WTC11 (cell line): Measurements from ENCODE around the gene DUOX1. TPM values are rescaled to one million over a fixed set of nuclear protein-coding genes. Genes with fewer than 3 reads are reported as not detected.

ENCODE experiments used
- ATAC-seq: fragments of 200-7000 bp; cut with Tn5 transposase; 2 replicates; pipeline ENCODE4 v1.10.0; 2021; ENCODE audit warnings: mild to moderate bottlenecking, moderate library complexity
- CTCF ChIA-PET: fragments of 300-600 bp; sonication (Branson Sonifier 250); formaldehyde crosslinking; loops from one replicate; lab custom pipeline; 2021; ENCODE audit warnings: antibody characterized with exemption; lab: Charles Lee
- POLR2A ChIA-PET: fragments of 350-600 bp; sonication (Branson Sonifier 250); formaldehyde crosslinking; loops from one replicate; lab custom pipeline; 2021; ENCODE audit warnings: antibody characterized with exemption; lab: Charles Lee
- DNase-seq: peaks from one replicate; pipeline ENCODE4 v3.0.0; 2021; ENCODE audit warnings: low spot score
- H3K27ac Mint-ChIP-seq: 2 replicates; pipeline ENCODE4 v1.8.0; 2021; ENCODE audit warnings: mixed read lengths
- H3K27me3 Mint-ChIP-seq: 2 replicates; pipeline ENCODE4 v1.8.0; 2021; ENCODE audit warnings: low read depth, mild to moderate bottlenecking, moderate library complexity, mixed read lengths
- H3K36me3 Mint-ChIP-seq: 2 replicates; pipeline ENCODE4 v1.8.0; 2021; ENCODE audit warnings: mixed read lengths
- H3K4me1 Mint-ChIP-seq: 2 replicates; pipeline ENCODE4 v1.8.0; 2022; ENCODE audit warnings: mixed read lengths
- H3K4me3 Mint-ChIP-seq: 2 replicates; pipeline ENCODE4 v1.8.0; 2021; ENCODE audit warnings: mild to moderate bottlenecking, moderate library complexity, mixed read lengths
- H3K9me3 Mint-ChIP-seq: 2 replicates; pipeline ENCODE4 v1.8.0; 2021; ENCODE audit warnings: mixed read lengths
- ATF1 ChIP-seq: sonication (generic); formaldehyde crosslinking; IDR thresholded peaks from 2 replicates; pipeline ENCODE4 v1.8.1; 2023; ENCODE audit warnings: mild to moderate bottlenecking, moderate library complexity, missing genetic modification reagents
- CREM ChIP-seq: sonication (generic); formaldehyde crosslinking; IDR thresholded peaks from 2 replicates; pipeline ENCODE4 v1.8.1; 2022; ENCODE audit warnings: mild to moderate bottlenecking, missing genetic modification reagents, moderate library complexity
- ETV6 ChIP-seq: sonication (generic); formaldehyde crosslinking; IDR thresholded peaks from 2 replicates; pipeline ENCODE4 v1.8.1; 2022; ENCODE audit warnings: mild to moderate bottlenecking, missing genetic modification reagents
- HMGA2 ChIP-seq: fragments of 250-450 bp; sonication (Bioruptor Pico); IDR thresholded peaks from 2 replicates; pipeline ENCODE4 v1.4.0; 2021; ENCODE audit warnings: mild to moderate bottlenecking, moderate library complexity
- NR1H2 ChIP-seq: sonication (generic); formaldehyde crosslinking; IDR thresholded peaks from 2 replicates; pipeline ENCODE4 v1.9.0; 2021; ENCODE audit warnings: mild to moderate bottlenecking, moderate library complexity, missing genetic modification reagents
- TEAD1 ChIP-seq: sonication (generic); formaldehyde crosslinking; IDR thresholded peaks from 2 replicates; pipeline ENCODE4 v1.8.0; 2022; ENCODE audit warnings: mild to moderate bottlenecking, missing genetic modification reagents
- ZNF317 ChIP-seq: sonication (generic); formaldehyde crosslinking; IDR thresholded peaks from 2 replicates; pipeline ENCODE4 v1.8.1; 2023; ENCODE audit warnings: low read depth, mild to moderate bottlenecking, moderate library complexity, missing genetic modification reagents, borderline replicate concordance
- total RNA-seq: library from RNA; stranded (reverse); gene quantifications from 3 replicates; pipeline ENCODE4 v1.2.3, GENCODE V29; 2021
- TF ChIP-seq, protein P1 (sequence below): sonication (generic); formaldehyde crosslinking; IDR thresholded peaks from 2 replicates; pipeline ENCODE4 v1.8.1; 2023; ENCODE audit warnings: mild to moderate bottlenecking, missing genetic modification reagents, borderline replicate concordance
- TF ChIP-seq, protein P2 (sequence below): sonication (generic); formaldehyde crosslinking; conservative IDR thresholded peaks from 2 replicates; pipeline ENCODE4 v1.8.1; 2022; ENCODE audit warnings: mild to moderate bottlenecking, missing genetic modification reagents
- TF ChIP-seq, protein P3 (sequence below): sonication (generic); formaldehyde crosslinking; IDR thresholded peaks from 2 replicates; pipeline ENCODE4 v1.8.0; 2022; ENCODE audit warnings: missing genetic modification reagents
- TF ChIP-seq, protein P4 (sequence below): fragments of 250-450 bp; sonication (Bioruptor Pico); IDR thresholded peaks from 2 replicates; pipeline ENCODE4 v1.9.0; 2021; ENCODE audit warnings: mild to moderate bottlenecking
- TF ChIP-seq, protein P5 (sequence below): sonication (generic); formaldehyde crosslinking; conservative IDR thresholded peaks from 2 replicates; pipeline ENCODE4 v1.8.1; 2023; ENCODE audit warnings: mild to moderate bottlenecking, low read depth, missing genetic modification reagents, moderate library complexity
- TF ChIP-seq, protein P6 (sequence below): sonication (generic); formaldehyde crosslinking; IDR thresholded peaks from 2 replicates; pipeline ENCODE4 v1.8.0; 2022; ENCODE audit warnings: mild to moderate bottlenecking, missing genetic modification reagents
- TF ChIP-seq, protein P7 (sequence below): sonication (generic); formaldehyde crosslinking; IDR thresholded peaks from 2 replicates; pipeline ENCODE4 v1.8.1; 2022; ENCODE audit warnings: low read depth, mild to moderate bottlenecking, moderate library complexity, missing genetic modification reagents, borderline replicate concordance

Gene DUOX1
- total RNA-seq, 1 experiment from 2014 or later: 1.3 TPM

DNA sequence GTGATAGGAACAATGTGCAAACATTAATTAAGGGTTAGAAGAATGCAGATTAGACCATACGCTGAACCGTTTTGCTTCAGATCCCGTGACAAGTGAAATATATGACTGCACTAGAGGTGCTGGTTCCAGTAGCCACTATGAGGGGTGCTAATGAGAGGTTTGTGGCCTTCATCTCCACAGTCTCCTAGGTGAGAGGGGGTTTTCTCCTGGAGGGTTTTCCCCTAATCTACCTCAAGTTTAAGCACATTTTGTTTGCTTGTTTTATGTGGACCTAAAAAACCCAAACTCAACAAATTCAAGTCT is 71.7 kb downstream of the DUOX1 start:
- H3K4me1 Mint-ChIP-seq: peaks cover 4% of the 10 kb centered on the region

More for the DNA sequence above, 71.7 kb downstream of the DUOX1 start:
- ATAC-seq: no peak
- no peak for DNase-seq
- Mint-ChIP-seq H3K36me3 (no peaks in the 10 kb centered on the region), H3K27me3 (peaks cover 12% of the 10 kb centered on the region), H3K27ac (no peak overlapping the region), H3K9me3 (no peaks in the 10 kb centered on the region), H3K4me3 (no peak overlapping the region)
- TF ChIP-seq, protein P1, sequence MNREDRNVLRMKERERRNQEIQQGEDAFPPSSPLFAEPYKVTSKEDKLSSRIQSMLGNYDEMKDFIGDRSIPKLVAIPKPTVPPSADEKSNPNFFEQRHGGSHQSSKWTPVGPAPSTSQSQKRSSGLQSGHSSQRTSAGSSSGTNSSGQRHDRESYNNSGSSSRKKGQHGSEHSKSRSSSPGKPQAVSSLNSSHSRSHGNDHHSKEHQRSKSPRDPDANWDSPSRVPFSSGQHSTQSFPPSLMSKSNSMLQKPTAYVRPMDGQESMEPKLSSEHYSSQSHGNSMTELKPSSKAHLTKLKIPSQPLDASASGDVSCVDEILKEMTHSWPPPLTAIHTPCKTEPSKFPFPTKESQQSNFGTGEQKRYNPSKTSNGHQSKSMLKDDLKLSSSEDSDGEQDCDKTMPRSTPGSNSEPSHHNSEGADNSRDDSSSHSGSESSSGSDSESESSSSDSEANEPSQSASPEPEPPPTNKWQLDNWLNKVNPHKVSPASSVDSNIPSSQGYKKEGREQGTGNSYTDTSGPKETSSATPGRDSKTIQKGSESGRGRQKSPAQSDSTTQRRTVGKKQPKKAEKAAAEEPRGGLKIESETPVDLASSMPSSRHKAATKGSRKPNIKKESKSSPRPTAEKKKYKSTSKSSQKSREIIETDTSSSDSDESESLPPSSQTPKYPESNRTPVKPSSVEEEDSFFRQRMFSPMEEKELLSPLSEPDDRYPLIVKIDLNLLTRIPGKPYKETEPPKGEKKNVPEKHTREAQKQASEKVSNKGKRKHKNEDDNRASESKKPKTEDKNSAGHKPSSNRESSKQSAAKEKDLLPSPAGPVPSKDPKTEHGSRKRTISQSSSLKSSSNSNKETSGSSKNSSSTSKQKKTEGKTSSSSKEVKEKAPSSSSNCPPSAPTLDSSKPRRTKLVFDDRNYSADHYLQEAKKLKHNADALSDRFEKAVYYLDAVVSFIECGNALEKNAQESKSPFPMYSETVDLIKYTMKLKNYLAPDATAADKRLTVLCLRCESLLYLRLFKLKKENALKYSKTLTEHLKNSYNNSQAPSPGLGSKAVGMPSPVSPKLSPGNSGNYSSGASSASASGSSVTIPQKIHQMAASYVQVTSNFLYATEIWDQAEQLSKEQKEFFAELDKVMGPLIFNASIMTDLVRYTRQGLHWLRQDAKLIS (CRISPR knock-in tag): no peak
- TF ChIP-seq HMGA2 (CRISPR knock-in tag) (no peak), ETV6 (CRISPR knock-in tag) (no peak), ZNF317 (no peak), NR1H2 (no peak), ATF1 (CRISPR knock-in tag) (no peak), CREM (CRISPR knock-in tag) (no peak), TEAD1 (CRISPR knock-in tag) (no peak)
- TF ChIP-seq, protein P2, sequence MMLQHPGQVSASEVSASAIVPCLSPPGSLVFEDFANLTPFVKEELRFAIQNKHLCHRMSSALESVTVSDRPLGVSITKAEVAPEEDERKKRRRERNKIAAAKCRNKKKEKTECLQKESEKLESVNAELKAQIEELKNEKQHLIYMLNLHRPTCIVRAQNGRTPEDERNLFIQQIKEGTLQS: no peak
- TF ChIP-seq, protein P3, sequence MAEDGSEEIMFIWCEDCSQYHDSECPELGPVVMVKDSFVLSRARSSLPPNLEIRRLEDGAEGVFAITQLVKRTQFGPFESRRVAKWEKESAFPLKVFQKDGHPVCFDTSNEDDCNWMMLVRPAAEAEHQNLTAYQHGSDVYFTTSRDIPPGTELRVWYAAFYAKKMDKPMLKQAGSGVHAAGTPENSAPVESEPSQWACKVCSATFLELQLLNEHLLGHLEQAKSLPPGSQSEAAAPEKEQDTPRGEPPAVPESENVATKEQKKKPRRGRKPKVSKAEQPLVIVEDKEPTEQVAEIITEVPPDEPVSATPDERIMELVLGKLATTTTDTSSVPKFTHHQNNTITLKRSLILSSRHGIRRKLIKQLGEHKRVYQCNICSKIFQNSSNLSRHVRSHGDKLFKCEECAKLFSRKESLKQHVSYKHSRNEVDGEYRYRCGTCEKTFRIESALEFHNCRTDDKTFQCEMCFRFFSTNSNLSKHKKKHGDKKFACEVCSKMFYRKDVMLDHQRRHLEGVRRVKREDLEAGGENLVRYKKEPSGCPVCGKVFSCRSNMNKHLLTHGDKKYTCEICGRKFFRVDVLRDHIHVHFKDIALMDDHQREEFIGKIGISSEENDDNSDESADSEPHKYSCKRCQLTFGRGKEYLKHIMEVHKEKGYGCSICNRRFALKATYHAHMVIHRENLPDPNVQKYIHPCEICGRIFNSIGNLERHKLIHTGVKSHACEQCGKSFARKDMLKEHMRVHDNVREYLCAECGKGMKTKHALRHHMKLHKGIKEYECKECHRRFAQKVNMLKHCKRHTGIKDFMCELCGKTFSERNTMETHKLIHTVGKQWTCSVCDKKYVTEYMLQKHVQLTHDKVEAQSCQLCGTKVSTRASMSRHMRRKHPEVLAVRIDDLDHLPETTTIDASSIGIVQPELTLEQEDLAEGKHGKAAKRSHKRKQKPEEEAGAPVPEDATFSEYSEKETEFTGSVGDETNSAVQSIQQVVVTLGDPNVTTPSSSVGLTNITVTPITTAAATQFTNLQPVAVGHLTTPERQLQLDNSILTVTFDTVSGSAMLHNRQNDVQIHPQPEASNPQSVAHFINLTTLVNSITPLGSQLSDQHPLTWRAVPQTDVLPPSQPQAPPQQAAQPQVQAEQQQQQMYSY (CRISPR knock-in tag): no peak
- TF ChIP-seq, protein P4, sequence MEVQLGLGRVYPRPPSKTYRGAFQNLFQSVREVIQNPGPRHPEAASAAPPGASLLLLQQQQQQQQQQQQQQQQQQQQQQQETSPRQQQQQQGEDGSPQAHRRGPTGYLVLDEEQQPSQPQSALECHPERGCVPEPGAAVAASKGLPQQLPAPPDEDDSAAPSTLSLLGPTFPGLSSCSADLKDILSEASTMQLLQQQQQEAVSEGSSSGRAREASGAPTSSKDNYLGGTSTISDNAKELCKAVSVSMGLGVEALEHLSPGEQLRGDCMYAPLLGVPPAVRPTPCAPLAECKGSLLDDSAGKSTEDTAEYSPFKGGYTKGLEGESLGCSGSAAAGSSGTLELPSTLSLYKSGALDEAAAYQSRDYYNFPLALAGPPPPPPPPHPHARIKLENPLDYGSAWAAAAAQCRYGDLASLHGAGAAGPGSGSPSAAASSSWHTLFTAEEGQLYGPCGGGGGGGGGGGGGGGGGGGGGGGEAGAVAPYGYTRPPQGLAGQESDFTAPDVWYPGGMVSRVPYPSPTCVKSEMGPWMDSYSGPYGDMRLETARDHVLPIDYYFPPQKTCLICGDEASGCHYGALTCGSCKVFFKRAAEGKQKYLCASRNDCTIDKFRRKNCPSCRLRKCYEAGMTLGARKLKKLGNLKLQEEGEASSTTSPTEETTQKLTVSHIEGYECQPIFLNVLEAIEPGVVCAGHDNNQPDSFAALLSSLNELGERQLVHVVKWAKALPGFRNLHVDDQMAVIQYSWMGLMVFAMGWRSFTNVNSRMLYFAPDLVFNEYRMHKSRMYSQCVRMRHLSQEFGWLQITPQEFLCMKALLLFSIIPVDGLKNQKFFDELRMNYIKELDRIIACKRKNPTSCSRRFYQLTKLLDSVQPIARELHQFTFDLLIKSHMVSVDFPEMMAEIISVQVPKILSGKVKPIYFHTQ (CRISPR knock-in tag): no peak
- TF ChIP-seq, protein P5, sequence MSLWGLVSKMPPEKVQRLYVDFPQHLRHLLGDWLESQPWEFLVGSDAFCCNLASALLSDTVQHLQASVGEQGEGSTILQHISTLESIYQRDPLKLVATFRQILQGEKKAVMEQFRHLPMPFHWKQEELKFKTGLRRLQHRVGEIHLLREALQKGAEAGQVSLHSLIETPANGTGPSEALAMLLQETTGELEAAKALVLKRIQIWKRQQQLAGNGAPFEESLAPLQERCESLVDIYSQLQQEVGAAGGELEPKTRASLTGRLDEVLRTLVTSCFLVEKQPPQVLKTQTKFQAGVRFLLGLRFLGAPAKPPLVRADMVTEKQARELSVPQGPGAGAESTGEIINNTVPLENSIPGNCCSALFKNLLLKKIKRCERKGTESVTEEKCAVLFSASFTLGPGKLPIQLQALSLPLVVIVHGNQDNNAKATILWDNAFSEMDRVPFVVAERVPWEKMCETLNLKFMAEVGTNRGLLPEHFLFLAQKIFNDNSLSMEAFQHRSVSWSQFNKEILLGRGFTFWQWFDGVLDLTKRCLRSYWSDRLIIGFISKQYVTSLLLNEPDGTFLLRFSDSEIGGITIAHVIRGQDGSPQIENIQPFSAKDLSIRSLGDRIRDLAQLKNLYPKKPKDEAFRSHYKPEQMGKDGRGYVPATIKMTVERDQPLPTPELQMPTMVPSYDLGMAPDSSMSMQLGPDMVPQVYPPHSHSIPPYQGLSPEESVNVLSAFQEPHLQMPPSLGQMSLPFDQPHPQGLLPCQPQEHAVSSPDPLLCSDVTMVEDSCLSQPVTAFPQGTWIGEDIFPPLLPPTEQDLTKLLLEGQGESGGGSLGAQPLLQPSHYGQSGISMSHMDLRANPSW: no peak
- TF ChIP-seq, protein P6, sequence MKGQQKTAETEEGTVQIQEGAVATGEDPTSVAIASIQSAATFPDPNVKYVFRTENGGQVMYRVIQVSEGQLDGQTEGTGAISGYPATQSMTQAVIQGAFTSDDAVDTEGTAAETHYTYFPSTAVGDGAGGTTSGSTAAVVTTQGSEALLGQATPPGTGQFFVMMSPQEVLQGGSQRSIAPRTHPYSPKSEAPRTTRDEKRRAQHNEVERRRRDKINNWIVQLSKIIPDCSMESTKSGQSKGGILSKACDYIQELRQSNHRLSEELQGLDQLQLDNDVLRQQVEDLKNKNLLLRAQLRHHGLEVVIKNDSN (CRISPR knock-in tag): no peak
- TF ChIP-seq, protein P7, sequence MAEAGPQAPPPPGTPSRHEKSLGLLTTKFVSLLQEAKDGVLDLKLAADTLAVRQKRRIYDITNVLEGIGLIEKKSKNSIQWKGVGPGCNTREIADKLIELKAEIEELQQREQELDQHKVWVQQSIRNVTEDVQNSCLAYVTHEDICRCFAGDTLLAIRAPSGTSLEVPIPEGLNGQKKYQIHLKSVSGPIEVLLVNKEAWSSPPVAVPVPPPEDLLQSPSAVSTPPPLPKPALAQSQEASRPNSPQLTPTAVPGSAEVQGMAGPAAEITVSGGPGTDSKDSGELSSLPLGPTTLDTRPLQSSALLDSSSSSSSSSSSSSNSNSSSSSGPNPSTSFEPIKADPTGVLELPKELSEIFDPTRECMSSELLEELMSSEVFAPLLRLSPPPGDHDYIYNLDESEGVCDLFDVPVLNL (CRISPR knock-in tag): no peak
- CTCF ChIA-PET: interaction anchor here (0.8 to 9.5 kb wide), 11 partner anchors 14 to 727 kb away, joined by 3 to 156 read pairs (median 4); partner anchors contain the start of gene SHF
- POLR2A ChIA-PET: interaction anchor here (1.0 to 1.8 kb wide), 3 partner anchors 14 to 39 kb away, joined by 4 to 6 read pairs (median 4); partner anchors contain the start of gene SHF
